GM18868 (cell line): Measurements from ENCODE around the gene IGSF9.
A peak's percentile ranks its signal among the peaks of the same experiment; 100 is the strongest.

ENCODE experiments used
- ATAC-seq: cut with Tn5 transposase; IDR thresholded peaks from one replicate; pipeline ENCODE4 v1.9.1; 2021; ENCODE audit warnings: mild to moderate bottlenecking, moderate library complexity; ENCODE audit not compliant: unreplicated experiment

The IGSF9 gene

DNA sequence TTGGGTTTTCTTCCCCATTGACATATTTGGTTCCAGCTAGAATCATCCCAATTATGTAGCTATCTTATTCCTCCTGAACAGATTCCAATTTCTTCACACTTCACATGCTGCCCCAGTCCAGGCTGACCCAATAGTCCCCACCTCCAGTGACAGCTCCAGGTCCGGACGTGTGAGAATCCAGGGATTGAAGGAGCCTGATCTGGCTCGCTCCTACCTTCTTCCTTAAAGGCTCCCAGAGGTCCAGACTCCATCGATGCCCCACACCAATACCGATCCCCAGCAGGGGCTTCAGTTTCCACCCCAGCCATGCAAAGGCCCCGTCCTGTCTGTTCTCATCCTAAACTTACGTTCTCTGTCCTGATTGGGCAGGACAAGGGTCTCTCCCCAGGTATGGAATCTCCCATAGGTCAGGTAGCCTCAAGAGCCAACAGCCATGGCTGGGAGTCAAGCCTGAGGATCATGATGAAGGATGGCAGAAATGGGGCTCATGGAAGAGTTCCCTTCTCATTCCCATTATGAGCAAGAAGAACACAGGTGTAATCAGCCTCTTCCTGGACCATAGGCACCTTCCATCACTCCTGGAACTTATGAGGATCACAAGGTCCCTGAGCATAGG is 29.0 kb upstream of the IGSF9 start:
- no peak for ATAC-seq

DNA sequence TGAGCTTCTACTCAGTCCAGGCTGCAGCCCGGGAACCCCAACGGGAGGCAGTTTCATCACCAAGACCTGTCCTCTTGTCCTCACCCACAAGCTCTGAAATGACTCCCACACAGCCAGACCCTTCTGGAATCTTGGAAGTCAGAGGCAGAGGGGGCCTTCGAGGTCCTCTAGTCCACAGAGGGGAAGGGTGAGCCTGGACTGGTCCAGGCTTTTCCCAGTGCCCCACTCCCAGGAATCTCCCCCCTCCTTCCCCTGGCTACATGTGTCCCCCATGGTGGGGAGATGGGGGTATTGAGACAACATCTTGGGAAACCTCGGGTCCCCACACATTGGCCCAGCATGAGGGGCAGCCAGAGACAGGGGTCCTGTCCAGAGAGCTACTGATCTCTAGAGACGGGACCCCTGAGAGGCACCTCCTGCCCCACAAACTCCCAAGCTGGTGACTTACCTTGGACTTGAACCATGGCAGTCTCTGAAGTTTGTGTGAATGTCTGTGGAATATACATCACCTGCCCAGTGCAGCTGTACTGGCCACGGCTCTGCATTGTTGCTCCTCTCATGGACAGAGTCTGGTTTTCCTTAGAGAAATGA is 28.0 kb upstream of the IGSF9 start:
- no peak for ATAC-seq

DNA sequence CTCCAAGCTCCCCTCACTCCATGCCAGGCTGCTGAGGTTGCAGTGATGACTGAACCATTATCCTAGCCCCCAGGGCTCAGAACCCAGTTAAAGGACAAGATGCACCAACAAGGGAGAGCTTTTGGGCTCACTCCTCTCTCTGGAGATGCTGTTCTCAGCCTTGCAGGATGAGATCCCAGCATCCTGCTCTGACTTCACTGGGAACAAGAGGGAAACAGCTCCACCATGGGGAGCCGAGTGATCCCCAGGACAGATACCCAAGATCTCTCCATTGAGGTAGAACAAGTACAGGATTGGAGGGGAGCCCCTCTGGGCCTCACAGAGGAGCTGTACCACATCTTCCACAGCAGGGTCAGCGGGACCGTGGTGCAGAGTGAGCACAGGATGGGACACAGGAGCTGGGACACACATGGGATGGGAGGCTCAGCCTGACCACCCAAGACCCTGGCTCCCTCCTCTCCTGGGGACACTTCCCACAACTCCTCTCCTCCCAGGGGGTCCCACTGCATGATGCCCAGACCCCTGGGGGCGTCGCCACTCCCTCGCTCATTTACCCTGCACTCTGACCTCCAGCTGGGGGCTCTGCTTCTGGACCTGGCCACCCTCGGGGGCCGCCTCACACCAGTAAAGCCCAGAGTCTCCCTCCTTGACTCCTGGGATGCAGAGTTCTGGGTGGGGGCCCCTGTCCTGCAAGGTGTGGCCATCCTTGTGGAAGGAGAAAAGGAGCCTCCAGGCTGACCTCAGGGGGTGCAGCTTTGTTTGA is 27.2 kb upstream of the IGSF9 start:
- ATAC-seq, result no peak

DNA sequence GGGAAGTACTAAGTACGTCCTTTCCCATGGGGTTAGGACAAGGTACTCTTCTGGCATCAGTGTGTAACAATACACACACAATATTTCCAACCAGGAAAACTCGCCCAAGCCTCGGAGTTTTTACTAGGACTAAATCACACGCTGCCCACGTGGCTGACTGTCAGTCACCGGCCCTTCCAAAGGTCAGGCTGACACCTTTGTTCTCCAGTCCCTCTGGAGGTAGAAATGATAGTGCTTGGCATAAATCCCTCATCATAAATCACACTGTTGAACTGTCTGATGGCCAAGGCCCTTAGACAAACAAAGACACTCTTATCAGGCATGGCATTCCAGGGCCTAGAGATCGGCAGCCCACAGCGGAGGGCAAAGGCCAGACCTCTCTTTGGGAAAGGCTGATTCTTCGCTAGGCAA is 25.5 kb upstream of the IGSF9 start:
- ATAC-seq, result no peak

- ATAC-seq, result no peak
Observed at GRCh38 chr1:159968901-159969300, 23.5 kb upstream of the IGSF9 start.

DNA sequence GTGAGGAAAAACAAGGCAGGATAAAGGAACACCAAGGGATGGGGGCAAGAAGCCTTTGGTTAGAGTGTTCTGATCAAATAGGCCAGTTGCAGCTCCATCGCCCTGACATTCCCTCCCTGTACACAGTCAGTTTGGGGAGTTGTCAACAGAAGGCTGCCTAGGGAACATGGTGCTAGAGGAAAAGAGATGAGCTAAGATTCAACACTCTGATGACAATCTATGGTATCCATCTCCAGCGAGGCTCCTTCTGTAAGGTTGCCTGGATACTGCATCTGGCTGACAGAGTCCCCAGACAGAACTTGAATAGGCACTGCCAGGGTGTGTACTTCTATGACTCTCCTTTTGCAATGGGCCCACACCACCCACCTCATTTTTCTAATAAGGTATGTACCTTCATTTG is 19.9 kb upstream of the IGSF9 start:
- ATAC-seq, result no peak

DNA sequence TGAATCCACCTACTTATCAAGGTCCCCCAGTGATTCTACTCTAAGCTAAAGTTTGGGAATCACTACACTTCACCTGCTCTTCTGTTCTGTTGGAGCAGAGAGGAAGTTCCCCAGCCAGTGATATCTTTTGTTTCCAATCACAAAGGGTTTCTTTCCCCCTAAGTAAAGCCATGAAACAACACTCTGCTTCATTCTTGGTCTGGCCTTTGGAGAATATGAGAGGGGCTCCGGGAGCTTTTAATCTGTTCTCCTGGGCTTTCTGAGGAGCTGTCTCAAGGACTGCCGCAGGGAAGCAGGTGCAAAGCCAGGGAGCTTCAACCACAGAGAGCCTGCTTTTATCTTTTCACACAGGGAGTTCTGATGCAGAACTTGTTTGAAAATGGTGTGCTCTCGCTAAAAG is 18.7 kb upstream of the IGSF9 start:
- ATAC-seq, result no peak

- no peak for ATAC-seq
Observed at GRCh38 chr1:159962176-159962575, 16.8 kb upstream of the IGSF9 start.

- ATAC-seq, result no peak
Observed at GRCh38 chr1:159961636-159962035, 16.2 kb upstream of the IGSF9 start.

GRCh38 chr1:159960721-159961381 is 15.4 kb upstream of the IGSF9 start:
- no peak for ATAC-seq

DNA sequence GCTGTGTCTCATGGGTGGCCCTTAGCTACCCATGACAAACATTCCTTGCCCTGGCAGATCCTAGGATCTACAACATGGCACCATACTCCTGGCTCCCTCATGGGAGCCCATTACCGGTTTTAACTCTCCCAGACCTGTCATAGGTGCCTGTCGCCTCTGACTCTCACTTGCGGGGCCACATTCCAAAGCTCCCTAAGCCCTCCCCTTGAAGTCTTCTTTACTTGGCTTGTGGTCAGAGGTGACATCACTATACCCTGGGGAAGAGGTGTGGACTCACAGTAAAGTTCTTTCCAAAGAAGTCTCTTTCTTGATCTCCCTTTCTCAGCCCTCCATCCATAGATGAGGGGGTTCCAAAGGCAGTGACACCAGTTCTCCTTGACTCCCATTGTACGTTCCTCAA is 14.0 kb upstream of the IGSF9 start:
- ATAC-seq, result no peak

GRCh38 chr1:159958719-159959380 is 13.4 kb upstream of the IGSF9 start:
- ATAC-seq, result peak; percentile 60

DNA sequence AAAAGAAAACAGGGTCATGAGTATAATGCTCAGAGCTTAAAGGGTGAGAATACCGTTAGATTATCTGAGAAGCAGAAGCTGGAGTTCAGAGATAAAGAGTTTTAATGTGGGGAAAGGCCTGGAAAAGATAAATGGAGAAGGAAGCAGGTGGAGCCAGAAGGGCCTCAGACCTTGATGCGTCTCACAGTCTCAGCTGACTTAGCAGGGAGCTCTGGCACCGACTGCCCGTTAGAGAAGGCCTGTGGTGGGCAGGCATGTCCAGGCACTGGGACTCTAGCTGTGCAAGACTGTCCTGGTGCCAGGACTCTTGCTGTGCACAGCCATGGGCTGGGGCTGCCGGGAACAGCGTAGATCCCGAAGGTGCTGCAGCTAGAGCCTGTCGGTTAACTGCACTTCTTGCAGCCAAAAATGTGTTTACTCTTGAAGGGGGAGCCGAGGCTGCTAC is 12.4 kb upstream of the IGSF9 start:
- no peak for ATAC-seq

DNA sequence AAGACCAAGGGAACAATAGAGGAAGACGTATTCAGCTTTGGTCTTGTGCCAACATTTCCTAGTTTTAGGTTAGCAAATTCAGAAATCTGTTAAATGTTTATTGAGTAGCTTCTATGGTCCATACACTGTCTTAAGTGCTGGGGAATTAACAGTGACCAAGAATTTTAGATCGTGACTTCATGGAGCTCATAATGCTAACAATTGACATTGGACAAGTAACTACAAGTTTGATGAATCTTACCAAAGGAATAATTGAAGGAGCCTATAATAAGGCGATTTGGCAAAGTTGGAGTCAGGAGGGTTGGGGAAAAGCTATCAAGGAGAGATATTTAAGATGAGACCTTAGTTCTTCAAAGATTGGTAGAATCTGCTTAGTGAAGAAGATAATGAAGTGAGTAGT is 10.0 kb upstream of the IGSF9 start:
- ATAC-seq, result no peak

DNA sequence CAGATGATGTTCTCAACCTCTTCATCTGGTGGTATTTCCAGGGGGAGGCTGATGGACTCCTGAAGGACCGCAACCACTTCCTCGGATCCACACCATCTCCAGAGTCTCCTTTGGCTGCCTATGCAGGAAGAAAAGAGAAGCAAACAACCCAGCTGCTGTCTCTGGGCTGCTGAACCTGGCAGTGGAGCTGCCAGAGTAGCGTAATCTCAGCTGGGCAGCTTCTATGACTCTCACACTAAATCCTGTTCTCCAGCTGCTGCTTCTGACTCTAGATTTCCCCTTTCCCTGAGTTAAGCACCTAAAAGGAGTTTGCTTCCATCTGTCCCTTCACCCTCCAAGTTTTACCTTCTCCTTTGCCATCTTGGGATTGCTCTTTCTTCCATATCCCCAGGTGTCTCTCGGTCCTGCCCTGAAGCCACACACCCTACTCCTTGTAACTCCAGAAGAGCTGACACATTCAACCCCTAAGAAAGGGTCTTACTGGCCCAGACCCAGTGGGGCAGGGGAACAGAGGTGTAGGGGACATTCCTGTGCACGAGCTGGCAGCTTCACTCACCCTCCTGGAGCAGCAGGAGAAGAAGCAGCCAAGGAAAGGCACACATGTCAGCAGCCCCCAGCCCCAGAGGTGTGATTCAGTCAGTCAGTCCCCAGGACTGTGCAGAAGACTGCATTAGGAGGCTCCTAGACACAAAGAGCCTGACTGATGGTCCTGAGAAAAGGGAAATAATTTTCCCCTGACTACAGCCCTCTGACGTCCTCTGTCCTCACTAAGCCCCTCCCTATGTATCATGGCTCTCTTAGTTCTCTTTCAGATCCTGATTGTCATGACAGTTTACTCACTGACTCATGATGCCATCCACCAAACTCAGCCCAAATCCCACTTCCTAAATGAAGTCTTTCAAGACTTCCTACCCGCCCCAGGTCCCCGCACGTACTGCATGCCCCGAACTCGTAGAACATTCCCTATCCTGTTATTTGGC is 8.4 kb upstream of the IGSF9 start, which contains the start of gene SLAMF9:
Gene SLAMF9, minus strand, starts transcription at position 702 of the 980 bp plus-strand sequence. Its CDS starts 100 bp downstream, at position 602.
- ATAC-seq, result no peak

DNA sequence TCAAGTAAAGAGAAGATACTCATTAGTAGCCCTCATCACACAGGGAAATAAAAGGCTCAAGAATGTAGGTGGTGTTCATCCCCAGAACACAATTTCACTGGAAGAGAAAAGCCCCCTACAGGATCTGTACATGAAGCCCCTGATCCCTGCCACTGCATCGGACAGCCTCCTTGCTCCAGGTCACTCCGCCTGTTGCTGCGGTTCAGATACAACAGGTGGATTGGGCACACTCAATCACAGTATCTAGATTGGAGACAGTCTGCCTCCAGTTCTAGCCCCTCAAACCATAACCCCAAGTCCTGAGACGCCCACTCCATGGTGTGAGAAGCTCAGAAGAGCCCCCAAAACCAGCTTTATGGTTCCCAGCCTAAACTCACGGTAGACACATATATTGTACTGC is 7.5 kb upstream of the IGSF9 start:
- ATAC-seq, result no peak

GRCh38 chr1:159951551-159951950 is 6.1 kb upstream of the IGSF9 start:
- ATAC-seq, result no peak

DNA sequence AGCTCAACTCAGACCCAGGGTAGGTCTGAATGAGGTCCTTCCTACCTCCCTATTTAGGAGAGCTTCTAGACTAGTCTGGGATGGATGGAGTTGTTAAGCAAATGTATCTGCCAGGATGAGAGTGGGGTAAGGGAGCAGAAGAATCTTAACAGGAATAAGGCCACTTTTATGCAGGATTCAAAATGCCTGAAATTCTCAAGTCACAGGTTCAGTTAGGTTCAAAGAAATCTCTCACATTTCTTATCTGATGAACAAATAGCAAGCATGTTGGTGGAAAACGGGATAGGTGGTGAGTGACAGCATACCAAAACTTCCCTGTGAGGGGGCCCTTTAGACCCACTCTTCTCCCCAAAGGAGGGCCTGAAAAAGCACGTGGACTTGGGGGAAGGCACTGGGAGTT is 5.6 kb upstream of the IGSF9 start:
- no peak for ATAC-seq

DNA sequence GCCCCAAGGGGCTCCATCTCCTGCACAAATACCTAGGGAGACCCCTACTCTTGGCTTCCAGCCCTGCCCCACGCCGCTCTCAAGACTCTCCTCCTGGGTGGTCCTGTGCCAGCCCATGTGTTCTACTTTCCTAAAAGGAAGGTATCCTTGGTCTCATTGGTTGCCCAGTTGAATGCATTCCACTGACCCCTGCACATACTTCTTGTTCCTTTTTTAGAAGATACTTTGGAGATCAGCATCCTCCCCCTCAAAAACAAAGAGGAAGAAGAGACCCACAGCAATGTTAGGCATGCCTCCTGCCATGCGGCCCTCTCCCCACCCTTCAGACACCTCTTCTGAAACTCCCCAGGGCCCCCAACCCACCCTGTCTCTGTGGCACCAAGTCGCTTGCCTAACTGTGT is 4.6 kb upstream of the IGSF9 start:
- ATAC-seq, result no peak

- ATAC-seq, result no peak
Observed at GRCh38 chr1:159949123-159949522, 3.7 kb upstream of the IGSF9 start.
